ENCODE data around the gene HOXA13. TPM values are rescaled to one million over a fixed set of nuclear protein-coding genes. Genes with fewer than 3 reads are reported as not detected.

HOXA13 gene
- total and polyA plus RNA-seq, 11 donors = not detected

DNA sequence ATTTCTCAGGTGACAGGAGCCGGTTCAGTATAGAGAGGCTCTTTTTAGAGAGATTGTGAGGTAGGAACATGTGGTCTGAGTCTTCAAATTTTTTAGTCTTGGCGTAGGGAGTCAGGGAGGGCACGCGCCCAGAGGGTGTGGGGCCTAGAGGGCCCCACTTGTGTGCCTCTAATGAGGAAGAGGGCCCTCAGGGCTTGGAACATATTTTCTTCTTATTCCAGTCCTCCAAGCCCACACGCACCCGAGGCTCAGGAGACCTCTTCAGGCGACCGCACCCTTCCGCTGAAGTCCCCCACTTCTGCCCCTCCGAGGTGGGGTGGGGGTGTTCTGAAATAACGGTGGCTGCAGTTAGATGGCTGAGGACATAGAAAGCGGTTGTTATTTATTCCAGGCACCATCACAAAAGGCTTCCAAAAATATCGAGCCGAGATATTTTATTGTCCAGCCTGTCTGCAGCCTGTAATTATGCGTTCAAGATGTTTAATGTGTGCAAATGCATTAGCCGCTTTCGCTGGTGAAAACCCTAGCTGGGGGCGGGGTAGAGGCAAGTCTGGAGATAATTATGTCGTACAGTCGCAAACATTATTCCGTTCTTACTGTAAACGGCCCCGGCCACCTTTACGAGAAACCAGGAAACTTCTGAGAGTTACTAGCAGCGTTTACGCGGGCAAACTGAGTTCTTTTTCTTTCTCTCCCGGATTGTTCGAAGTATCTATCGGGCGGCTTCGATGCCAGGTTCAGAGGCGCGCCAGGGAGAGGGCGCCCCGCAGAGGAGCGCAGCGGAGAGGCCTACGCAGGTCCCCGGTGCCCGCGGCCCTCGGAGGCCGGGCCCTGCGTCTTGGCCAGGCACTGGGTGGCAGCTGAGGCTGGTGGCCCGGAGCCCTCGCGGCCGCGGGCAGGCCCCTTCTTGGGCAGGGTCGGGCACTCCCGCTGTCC is 12.9 kb upstream of the HOXA13 start:
- Histone ChIP-seq H3K9me3 (no peaks in the 10 kb centered on the region), H3K4me3 (no peak overlapping the region), H3K27me3 (peaks cover 45 to 98% (median 75%) of the 10 kb centered on the region in 9 donors), H3K36me3 (no peaks in the 10 kb centered on the region), H3K27ac (no peak overlapping the region), H3K4me1 (peaks cover 0 to 22% (median 7%) of the 10 kb centered on the region in 12 donors)
- 6 to 11% (median 10%) methylated on average over 48 to 52 of the region's 52 CpGs for WGBS, 4 donors
- ATAC-seq = peak in 1 of 4 donors; percentile 25
- intact Hi-C loops (cut with DNase I) = loop anchor here in 8 of 10 donors (5.0 to 10.0 kb wide), 5 partner anchors 362 to 810 kb away; no protein-coding TSS in a partner anchor
- TF ChIP-seq, protein P1, sequence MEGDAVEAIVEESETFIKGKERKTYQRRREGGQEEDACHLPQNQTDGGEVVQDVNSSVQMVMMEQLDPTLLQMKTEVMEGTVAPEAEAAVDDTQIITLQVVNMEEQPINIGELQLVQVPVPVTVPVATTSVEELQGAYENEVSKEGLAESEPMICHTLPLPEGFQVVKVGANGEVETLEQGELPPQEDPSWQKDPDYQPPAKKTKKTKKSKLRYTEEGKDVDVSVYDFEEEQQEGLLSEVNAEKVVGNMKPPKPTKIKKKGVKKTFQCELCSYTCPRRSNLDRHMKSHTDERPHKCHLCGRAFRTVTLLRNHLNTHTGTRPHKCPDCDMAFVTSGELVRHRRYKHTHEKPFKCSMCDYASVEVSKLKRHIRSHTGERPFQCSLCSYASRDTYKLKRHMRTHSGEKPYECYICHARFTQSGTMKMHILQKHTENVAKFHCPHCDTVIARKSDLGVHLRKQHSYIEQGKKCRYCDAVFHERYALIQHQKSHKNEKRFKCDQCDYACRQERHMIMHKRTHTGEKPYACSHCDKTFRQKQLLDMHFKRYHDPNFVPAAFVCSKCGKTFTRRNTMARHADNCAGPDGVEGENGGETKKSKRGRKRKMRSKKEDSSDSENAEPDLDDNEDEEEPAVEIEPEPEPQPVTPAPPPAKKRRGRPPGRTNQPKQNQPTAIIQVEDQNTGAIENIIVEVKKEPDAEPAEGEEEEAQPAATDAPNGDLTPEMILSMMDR (IDR thresholded peaks at IDR 0.05) = no peak
- no peak for TF ChIP-seq POLR2A (IDR thresholded peaks at IDR 0.05)
- DNase-seq = no peak

DNA sequence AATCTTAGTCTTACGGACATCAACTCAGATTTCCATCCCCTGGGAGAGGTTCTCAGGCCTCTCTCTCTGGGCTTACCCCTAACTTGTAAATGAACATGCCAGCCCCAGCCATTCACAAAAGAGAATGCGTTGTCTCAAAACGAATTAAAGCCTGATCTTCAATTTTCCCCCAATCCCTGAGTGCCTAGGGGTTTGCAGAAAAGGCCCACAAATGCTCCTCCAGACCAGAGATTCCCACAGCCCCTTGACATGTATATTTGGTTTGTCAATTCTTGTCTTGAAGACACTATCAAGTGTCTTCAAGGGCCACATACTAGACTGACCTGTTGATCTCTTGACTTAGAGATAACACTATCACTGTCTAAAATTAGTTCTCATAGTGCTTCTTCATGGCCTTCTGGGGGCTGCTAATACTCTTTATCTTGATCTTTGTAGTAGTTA is 11.9 kb upstream of the HOXA13 start:
- Histone ChIP-seq H3K4me1 (peaks cover 0 to 22% (median 7%) of the 10 kb centered on the region in 12 donors), H3K36me3 (no peaks in the 10 kb centered on the region), H3K27ac (no peak overlapping the region), H3K27me3 (peaks cover 43 to 98% (median 85%) of the 10 kb centered on the region in 9 donors), H3K9me3 (no peaks in the 10 kb centered on the region), H3K4me3 (no peak overlapping the region)
- ATAC-seq = no peak
- intact Hi-C loops (cut with DNase I) = loop anchor here in 8 of 10 donors (5.0 to 10.0 kb wide), 5 partner anchors 363 to 811 kb away; no protein-coding TSS in a partner anchor
- TF ChIP-seq, protein P1 (IDR thresholded peaks at IDR 0.05) = no peak
- no peak for TF ChIP-seq POLR2A (IDR thresholded peaks at IDR 0.05)
- no peak for DNase-seq
- 21 to 39% (median 26%) methylated on average over 3 of the region's 3 CpGs for WGBS, 4 donors

DNA sequence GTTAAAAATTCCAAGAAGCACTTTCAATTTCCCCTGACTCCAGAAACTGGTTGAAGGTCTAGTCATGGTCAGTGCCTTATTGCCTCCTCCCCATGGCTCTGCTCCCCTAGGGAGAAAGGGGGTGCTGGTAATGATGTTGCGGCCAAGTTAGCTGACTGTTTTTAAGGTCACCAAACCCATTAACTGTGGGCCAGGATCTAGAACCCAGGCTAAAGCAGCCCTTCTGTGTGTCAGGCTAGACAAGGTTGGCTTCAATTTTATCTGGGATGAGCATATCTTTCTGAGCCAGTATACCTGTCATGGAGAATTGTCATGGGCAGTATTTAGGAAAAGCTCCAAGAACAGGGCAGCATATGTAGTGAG is 11.2 kb upstream of the HOXA13 start:
- TF ChIP-seq, protein P1 (IDR thresholded peaks at IDR 0.05) = no peak
- TF ChIP-seq POLR2A (IDR thresholded peaks at IDR 0.05) = no peak
- no peak for ATAC-seq
- H3K36me3 ChIP-seq = no peaks in the 10 kb centered on the region
- no peak for DNase-seq
- H3K27ac ChIP-seq = no peak overlapping the region
- no peak overlapping the region for H3K4me3 ChIP-seq
- peaks cover 0 to 22% (median 7%) of the 10 kb centered on the region in 12 donors for H3K4me1 ChIP-seq
- WGBS, 4 donors = 70 to 81% (median 75%) methylated on average over 1 of the region's 1 CpG
- H3K27me3 ChIP-seq = peaks cover 45 to 98% (median 85%) of the 10 kb centered on the region in 9 donors
- no peaks in the 10 kb centered on the region for H3K9me3 ChIP-seq
- intact Hi-C loops (cut with DNase I) = loop anchor here in 8 of 10 donors (5.0 to 10.0 kb wide), 5 partner anchors 364 to 811 kb away; no protein-coding TSS in a partner anchor

Measured in heart left ventricle (tissue), 16 donors.